ENCODE measurements around the gene SERPINI1. TPM values are rescaled to one million over a fixed set of nuclear protein-coding genes. Genes with fewer than 3 reads are reported as not detected.

SERPINI1 gene
- total RNA-seq, 1 experiment from 2014 or later, result 6.0 TPM

GRCh38 chr3:167773584-167773983 is 38.1 kb downstream of the SERPINI1 start:
- Histone ChIP-seq H2AK5ac (ENCODE audit: insufficient read length, low read length) (no peak overlapping the region), H3K27ac (ENCODE audit: insufficient read length, low read depth, low read length) (no peak overlapping the region), H3K18ac (ENCODE audit: insufficient read length, low read depth, low read length) (no peak overlapping the region), H3T11ph (ENCODE audit: low read length) (no peak overlapping the region), H3K9ac (ENCODE audit: extremely low read depth, insufficient read length, low read length) (no peak overlapping the region), H3K79me2 (ENCODE audit: insufficient read depth, low read length) (no peaks in the 10 kb centered on the region), H2BK120ac (ENCODE audit: low read depth, low read length, poor library complexity, severe bottlenecking) (no peak overlapping the region), H3K9me3 (ENCODE audit: control insufficient read depth, low read depth, low read length) (no peaks in the 10 kb centered on the region), H2BK12ac (ENCODE audit: insufficient read length, low read depth, low read length) (no peak overlapping the region), H2BK5ac (ENCODE audit: insufficient read length, low read length) (no peak overlapping the region), H3K4me2 (ENCODE audit: insufficient read depth, insufficient read length, low read length) (no peak overlapping the region), H3K14ac (ENCODE audit: insufficient read depth, low read length) (no peak overlapping the region), H2AFZ (ENCODE audit: low read length) (no peak overlapping the region), H2BK15ac (ENCODE audit: low read depth, low read length) (no peak overlapping the region), H3K79me1 (ENCODE audit: insufficient read depth, low read depth, low read length, poor library complexity, severe bottlenecking) (no peaks in the 10 kb centered on the region), H3K23me2 (ENCODE audit: insufficient read length, low read depth, low read length, poor library complexity, severe bottlenecking) (no peaks in the 10 kb centered on the region), H4K20me1 (ENCODE audit: control insufficient read depth, insufficient read depth, insufficient read length) (no peaks in the 10 kb centered on the region), H4K8ac (replicated peaks; ENCODE audit: insufficient read length, low read depth, low read length) (no peak overlapping the region), H3K23ac (ENCODE audit: insufficient read length, low read depth, low read length) (no peak overlapping the region), H3K4me1 (ENCODE audit: insufficient read depth, low read length) (no peaks in the 10 kb centered on the region), H3K56ac (ENCODE audit: insufficient read length, low read depth, low read length) (no peak overlapping the region), H4K5ac (ENCODE audit: insufficient read length, low read depth, low read length) (no peak overlapping the region), H3K4ac (ENCODE audit: low read depth, low read length) (no peak overlapping the region), H2BK20ac (ENCODE audit: low read depth, low read length, poor library complexity, severe bottlenecking) (no peak overlapping the region), H3K27me3 (ENCODE audit: insufficient read depth, low read length) (no peaks in the 10 kb centered on the region), H4K91ac (ENCODE audit: insufficient read length, low read depth, low read length) (no peak overlapping the region)
- WGBS (ENCODE audit: extremely low coverage, insufficient read length, low lambda C conversion rate), result no CpG with 5 or more reads among the region's 1 CpG
- no peak for TF ChIP-seq CTCF (conservative IDR thresholded peaks at IDR 0.05)
- no peak for DNase-seq
- Mint-ChIP-seq H3K27ac (no peak overlapping the region), H3K4me3 (no peak overlapping the region), H3K27me3 (ENCODE audit: low read depth) (no peaks in the 10 kb centered on the region), H3K4me1 (no peaks in the 10 kb centered on the region; a peak in 1 of 4 replicates), H3K9me3 (peaks cover 4 to 8% of the 10 kb centered on the region in 2 experiments; a peak in 4 of 5 replicates), H3K36me3 (ENCODE audit: insufficient read depth in 1 of 3, low read depth in 3 of 3) (peaks cover 1 to 10% (median 4%) of the 10 kb centered on the region in 3 experiments; a peak in 4 of 7 replicates)

All from H9 (cell line).